WTC11 (cell line): ENCODE data around the gene PRR12.

ENCODE experiments used
- AR ChIP-seq: fragments of 250-450 bp; sonication (Bioruptor Pico); IDR thresholded peaks from 2 replicates; pipeline ENCODE4 v1.9.0; 2021; ENCODE audit warnings: mild to moderate bottlenecking
- CREM ChIP-seq: sonication (generic); formaldehyde crosslinking; IDR thresholded peaks from 2 replicates; pipeline ENCODE4 v1.8.1; 2022; ENCODE audit warnings: mild to moderate bottlenecking, missing genetic modification reagents, moderate library complexity
- TEAD4 ChIP-seq: sonication (generic); formaldehyde crosslinking; IDR thresholded peaks from 2 replicates; pipeline ENCODE4 v1.8.0; 2022; ENCODE audit warnings: mild to moderate bottlenecking, missing genetic modification reagents
- ZNF138 ChIP-seq: sonication (generic); formaldehyde crosslinking; conservative IDR thresholded peaks from 2 replicates; pipeline ENCODE4 v1.8.1; 2022; ENCODE audit warnings: mild to moderate bottlenecking, moderate library complexity, missing genetic modification reagents
- TF ChIP-seq, protein P1 (sequence below): sonication (generic); formaldehyde crosslinking; IDR thresholded peaks from 2 replicates; pipeline ENCODE4 v1.8.1; 2022; ENCODE audit warnings: mild to moderate bottlenecking, missing genetic modification reagents, moderate library complexity, borderline replicate concordance
- TF ChIP-seq, protein P2 (sequence below): fragments of 200-600 bp; IDR thresholded peaks from 2 replicates; pipeline ENCODE4 v1.8.0; 2022; ENCODE audit warnings: antibody characterized with exemption

DNA sequence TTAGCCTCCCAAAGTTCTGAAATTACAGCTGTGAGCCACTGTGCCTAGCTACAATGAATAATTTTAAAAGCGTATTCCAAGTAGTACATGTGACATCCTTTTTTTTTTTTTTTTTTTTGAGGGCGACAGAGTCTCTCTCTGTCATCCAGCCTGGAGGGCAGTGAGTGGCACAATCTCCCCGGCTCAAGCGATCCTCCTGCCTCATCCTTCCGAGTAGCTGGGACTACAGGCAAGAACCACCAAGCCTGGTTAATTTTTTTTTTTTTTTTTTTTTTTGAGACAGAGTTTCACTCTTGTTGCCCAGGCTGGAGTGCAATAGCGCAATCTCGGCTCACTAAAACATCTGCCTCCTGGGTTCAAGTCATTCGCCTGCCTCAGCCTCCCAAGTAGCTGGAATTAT lies 3.8 kb upstream of the PRR12 start:
- TF ChIP-seq, protein P1, sequence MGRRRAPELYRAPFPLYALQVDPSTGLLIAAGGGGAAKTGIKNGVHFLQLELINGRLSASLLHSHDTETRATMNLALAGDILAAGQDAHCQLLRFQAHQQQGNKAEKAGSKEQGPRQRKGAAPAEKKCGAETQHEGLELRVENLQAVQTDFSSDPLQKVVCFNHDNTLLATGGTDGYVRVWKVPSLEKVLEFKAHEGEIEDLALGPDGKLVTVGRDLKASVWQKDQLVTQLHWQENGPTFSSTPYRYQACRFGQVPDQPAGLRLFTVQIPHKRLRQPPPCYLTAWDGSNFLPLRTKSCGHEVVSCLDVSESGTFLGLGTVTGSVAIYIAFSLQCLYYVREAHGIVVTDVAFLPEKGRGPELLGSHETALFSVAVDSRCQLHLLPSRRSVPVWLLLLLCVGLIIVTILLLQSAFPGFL (CRISPR knock-in tag) = no peak
- TF ChIP-seq, protein P2, sequence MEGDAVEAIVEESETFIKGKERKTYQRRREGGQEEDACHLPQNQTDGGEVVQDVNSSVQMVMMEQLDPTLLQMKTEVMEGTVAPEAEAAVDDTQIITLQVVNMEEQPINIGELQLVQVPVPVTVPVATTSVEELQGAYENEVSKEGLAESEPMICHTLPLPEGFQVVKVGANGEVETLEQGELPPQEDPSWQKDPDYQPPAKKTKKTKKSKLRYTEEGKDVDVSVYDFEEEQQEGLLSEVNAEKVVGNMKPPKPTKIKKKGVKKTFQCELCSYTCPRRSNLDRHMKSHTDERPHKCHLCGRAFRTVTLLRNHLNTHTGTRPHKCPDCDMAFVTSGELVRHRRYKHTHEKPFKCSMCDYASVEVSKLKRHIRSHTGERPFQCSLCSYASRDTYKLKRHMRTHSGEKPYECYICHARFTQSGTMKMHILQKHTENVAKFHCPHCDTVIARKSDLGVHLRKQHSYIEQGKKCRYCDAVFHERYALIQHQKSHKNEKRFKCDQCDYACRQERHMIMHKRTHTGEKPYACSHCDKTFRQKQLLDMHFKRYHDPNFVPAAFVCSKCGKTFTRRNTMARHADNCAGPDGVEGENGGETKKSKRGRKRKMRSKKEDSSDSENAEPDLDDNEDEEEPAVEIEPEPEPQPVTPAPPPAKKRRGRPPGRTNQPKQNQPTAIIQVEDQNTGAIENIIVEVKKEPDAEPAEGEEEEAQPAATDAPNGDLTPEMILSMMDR = no peak
- TF ChIP-seq TEAD4 = no peak
- no peak for TF ChIP-seq CREM
- TF ChIP-seq AR (CRISPR knock-in tag) = no peak
- no peak for TF ChIP-seq ZNF138 (CRISPR knock-in tag)
